ENCODE results near the gene UBP1.
"Not testable (repeated sequence)": the region's sequence is repeated elsewhere in the genome, so short reads cannot be mapped to it uniquely, and the experiment has no call there.

Gene UBP1

DNA sequence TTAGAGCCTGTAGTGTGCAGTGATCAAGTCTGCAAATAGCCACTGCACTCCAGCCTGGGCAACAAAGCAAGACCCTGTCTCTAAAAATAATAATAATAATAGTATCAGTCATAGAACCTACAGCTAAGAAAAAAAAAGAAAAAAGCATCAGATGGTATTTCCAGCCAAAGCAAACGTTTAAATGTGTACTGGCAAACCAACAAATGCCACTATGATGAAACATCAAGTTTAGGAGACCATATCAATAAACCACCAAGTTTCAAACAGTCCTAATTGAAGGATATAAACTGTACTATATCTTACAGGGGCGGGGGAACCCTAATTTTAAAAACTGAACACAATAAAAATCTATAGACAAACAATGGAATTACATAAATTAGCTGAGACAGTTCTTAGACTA, 6.4 kb downstream of the UBP1 start:
- DNase-seq: no peak

GRCh38 chr3:33430571-33430970, 9.6 kb downstream of the UBP1 start:
- no peak for DNase-seq

- DNase-seq: no peak
These were observed 10.1 kb downstream of the UBP1 start for GRCh38 chr3:33430061-33430460.

DNA sequence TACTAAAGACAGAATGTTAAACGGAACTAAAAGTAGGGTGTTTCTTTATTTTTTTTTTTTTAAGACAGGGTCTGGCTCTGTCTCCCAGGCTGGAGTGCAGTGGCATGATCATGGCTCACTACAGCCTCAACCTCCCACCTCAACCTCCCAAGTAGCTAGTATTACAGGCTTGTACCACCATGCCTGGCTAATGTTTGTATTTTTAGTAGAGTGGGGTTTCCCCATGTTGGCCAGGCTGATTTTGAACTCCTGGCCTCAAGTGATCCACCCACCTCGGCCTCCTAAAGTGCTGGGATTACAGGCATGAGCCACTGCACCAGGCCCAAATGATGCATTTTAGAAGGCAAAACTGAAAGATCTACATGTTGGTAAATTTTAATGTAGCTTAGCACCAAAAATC, 10.9 kb downstream of the UBP1 start:
- not testable (repeated sequence) for DNase-seq

GRCh38 chr3:33428734-33429133, 11.5 kb downstream of the UBP1 start:
- no peak for DNase-seq

GRCh38 chr3:33426630-33427317, 13.4 kb downstream of the UBP1 start:
- DNase-seq: no peak

- no peak for DNase-seq
These were observed 14.1 kb downstream of the UBP1 start for GRCh38 chr3:33426068-33426467.

DNA sequence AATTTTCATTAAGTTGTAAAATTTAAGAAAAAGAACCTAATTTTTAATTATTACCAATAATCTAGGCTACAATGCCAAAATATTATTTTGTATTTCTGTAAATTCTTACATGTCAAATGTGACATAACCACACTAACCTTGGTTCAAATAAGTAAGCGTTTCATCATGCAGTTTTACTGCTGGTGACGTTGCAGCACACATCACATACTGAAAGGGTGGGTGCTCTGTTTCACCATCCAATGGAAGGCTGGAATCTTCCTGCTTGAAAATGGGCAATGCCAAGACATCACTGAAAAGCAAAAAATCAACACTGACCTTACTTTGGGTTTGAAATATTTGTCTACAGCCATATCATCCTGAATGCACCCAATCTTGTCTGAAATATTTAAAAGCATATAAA, 14.8 kb downstream of the UBP1 start:
- DNase-seq: no peak

- DNase-seq: no peak
These were observed 15.4 kb downstream of the UBP1 start for GRCh38 chr3:33424606-33425452.

- DNase-seq: no peak
These were observed 19.2 kb downstream of the UBP1 start for GRCh38 chr3:33420966-33421365.

DNA sequence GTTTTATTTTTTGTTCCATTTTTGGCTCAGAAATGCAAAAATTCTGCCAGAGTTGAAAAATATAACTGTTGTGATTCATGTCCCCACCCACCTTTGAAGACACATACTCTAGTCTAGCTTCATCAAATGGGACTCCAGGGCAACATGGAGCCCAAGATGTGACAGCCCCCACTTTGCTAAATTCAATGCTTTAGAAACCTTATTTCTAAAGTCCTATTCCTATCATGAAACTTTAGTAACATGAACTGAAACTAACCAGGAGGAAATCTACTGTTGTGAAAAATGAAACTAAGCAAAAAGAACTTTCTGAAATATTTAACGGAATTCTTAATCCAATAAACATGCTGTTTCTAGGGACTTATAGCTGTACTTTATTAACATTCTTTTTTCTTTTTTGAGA, 20.3 kb downstream of the UBP1 start:
- DNase-seq: no peak

GRCh38 chr3:33417066-33417673, 23.0 kb downstream of the UBP1 start:
- DNase-seq: no peak

DNA sequence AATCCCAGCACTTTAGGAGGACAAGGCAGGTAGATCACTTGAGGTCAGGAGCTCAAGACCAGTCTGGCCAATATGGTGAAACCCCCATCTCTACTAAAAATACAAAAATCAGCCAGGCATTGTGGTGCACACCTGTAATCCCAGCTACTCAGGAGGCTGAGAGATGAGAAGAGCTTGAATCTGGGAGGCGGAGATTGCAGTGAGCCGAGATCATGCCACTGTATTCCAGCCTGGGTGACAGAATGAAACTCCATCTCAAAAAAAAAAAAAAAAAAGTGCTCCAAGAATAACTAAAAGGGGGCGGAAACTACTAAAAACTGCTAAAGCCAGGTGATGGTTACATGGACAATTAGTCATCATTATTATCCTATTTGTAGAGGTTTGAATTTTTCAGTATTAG, 29.4 kb downstream of the UBP1 start:
- DNase-seq: not testable (repeated sequence)

- no peak for DNase-seq
These were observed 36.4 kb downstream of the UBP1 start for GRCh38 chr3:33403756-33404155.

DNA sequence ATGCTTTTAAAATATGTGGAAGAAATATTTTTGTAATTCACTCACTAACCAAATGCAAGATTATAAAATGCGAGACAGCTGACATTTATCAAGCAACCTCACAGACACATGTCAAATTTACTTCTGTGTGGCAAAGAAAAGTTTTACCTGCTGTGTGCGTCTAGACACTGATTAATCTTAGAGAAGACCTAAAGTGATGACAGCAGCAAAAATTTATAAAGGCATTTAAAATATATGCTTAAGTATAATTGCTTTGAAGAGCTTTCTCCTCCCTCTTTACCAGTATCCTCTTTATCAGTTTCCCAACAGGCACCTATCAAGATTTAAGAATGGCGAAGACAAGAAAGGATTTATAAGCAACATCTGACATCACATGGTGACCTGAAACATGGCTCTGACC, 37.3 kb downstream of the UBP1 start:
- DNase-seq: no peak

DNA sequence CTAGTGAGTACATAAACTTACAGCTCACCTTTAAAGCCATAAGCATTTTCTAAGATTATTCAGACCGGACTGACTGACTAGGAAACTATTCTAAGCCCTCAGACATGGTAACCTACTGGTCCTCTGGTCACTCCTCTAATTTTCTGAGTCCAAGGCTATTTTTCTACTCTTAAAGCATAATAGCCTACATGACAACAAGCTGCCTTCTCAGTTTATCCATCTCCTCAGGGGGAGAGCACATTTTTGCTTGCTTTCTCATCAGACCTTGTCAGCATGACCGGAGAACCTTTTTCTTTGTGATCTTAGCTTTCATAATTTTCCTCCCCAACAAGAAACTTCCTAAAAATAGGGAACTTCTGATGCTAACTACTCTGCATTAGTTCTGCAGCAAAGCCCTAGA, 38.4 kb downstream of the UBP1 start:
- DNase-seq: no peak

GRCh38 chr3:33398410-33398809, 41.8 kb downstream of the UBP1 start:
- no peak for DNase-seq

DNA sequence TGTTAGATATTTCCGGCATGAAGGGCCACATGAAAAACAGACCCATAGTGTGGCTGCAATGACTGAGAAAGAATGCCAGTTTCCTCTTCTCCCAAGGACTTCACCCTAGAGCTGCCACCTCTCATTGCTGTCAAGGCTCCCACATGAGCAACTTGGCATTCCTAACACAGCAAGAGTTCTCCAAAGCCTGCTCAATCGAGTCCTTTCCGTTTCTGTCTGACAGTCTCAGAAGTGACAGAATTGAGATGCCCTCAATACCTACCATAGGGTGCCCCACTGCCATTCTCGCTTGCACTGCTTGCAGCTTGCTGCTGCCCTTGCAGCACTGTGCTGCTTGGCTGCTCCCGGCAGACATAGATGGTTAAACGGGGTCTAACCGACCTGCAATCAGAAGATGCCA, 44.3 kb downstream of the UBP1 start:
- DNase-seq: no peak

GRCh38 chr3:33394403-33395054, 45.7 kb downstream of the UBP1 start:
- DNase-seq: no peak

DNA sequence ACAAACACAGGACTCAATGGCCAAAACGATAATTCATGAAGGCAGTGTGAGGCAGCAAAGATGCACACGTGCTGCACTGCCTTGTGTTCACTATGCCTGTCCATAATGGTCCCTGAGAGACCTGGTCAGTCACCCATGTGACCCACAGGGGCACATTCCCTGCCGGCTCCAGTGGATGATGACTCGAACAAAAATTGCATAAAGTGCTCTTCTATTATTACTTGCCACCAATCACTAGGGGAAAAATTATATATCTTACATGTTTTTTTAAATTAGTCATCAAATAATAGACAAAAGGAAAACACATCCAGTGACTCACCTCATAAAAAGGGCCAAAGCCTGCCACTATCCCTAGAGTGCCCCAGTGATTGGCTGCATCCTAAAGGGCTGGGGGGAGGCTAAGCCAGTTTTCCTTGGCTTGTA, 47.5 kb downstream of the UBP1 start:
- DNase-seq: no peak

DNA sequence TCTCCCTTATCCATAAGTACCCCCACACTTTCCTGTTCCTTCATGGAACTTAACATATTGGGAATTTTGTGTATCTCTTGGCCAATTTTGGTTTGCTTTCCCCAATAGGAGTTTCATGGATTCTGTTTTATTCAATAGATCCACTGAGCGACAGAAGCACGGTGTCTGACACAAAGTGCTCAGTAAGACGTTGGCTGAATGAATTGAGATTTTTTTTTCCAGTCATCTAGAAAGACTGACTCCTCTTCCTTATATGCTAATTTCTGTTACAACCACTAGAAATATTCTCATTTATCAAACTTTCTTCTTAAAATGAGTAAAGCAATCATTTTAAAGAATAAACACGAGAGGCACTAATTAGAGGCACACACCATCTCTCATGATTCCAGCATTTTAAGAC, 48.1 kb downstream of the UBP1 start:
- DNase-seq: no peak

DNA sequence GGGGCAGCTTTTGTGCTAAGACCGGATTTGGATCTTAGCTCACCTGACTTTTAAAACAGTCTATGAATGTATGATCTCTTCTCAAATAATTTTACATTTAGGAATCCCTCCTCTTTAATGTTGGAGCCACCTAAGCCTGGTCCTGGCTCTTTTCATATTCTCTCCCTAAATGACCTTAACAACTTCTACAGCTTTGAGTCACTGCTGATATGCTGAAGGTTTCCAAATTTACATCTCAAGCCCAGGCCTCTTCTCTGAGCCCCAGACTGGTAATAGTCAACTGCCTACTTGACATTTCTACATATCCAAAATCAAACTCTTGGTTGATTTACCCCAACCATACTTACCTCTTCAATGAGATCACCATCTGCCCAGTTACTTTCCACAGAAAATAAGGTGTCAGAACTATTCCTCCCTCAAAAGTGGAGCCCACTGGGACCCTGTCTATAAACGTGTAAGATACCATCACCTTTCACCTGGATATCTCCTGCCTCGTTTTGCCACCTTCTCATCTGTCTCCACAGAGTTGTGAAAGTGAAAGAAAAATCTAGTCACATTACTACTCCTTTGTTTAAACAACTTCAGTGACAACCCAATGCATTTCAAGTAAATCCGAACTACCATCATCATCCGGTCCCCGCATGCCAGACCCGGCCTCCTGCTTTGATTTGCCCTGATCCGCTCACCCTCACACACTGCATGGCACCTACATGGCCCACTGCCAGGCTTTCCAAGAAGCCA, 48.8 kb downstream of the UBP1 start:
- DNase-seq: no peak

DNA sequence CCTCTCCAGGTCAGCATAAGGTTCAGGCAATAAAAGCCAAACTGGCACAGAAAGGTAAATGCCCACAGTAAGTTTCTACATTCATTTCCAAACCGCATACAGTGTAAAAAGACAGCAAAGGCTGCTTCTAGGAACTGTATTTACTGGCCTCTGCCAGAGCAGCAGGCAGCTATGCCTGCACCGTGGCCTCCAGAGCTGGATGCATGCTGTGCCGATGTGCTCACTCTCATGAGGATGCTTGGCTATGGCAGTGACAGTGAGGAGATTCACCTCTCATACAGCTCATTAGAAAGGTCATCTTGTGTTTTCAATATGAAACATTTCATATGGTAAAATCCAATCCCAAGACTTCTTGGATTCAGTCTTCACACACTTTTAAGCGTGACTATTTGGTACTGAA, 50.3 kb downstream of the UBP1 start:
- no peak for DNase-seq

All from SIG-M5 (cell line).